Activated T-cell treated with anti-CD3 and anti-CD28 coated beads, Interleukin-2, amount 50 U/mL, for 4 hours (primary cell): ENCODE data around the gene COBL. TPM values are rescaled to one million over a fixed set of nuclear protein-coding genes. Genes with fewer than 3 reads are reported as not detected.

Experiments
- ATAC-seq, 2 donors: fragments of 200-7000 bp; cut with Tn5 transposase; one replicate each; pipeline ENCODE4 v1.10.0; 2021
- DNase-seq: peaks from one replicate; pipeline ENCODE4 v3.0.0-alpha.2; 2020
- H3K27me3 Mint-ChIP-seq: one replicate; pipeline ENCODE4 v1.8.0; 2021; ENCODE audit warnings: low read depth, mixed read lengths
- H3K36me3 Mint-ChIP-seq: one replicate; pipeline ENCODE4 v1.8.0; 2022; ENCODE audit warnings: mixed read lengths; ENCODE audit not compliant: insufficient read depth
- H3K4me1 Mint-ChIP-seq: one replicate; pipeline ENCODE4 v1.8.0; 2021; ENCODE audit warnings: low read depth, mixed read lengths
- H3K4me3 Mint-ChIP-seq: one replicate; pipeline ENCODE4 v1.8.0; 2021; ENCODE audit warnings: mild to moderate bottlenecking, moderate library complexity, mixed read lengths
- H3K9me3 Mint-ChIP-seq: one replicate; pipeline ENCODE4 v1.8.0; 2021; ENCODE audit warnings: mixed read lengths
- total RNA-seq, 3 donors: library from RNA; stranded (reverse); gene quantifications; one replicate each; pipeline ENCODE4 v1.2.1, GENCODE V29; 2021

Gene COBL
- total RNA-seq, 3 donors from 2014 or later = 0.03 TPM; not detected in 2

- H3K36me3 Mint-ChIP-seq = no peaks in the 10 kb centered on the region
- H3K4me3 Mint-ChIP-seq = no peak overlapping the region
- peaks cover 8% of the 10 kb centered on the region for H3K9me3 Mint-ChIP-seq
- H3K27me3 Mint-ChIP-seq = peaks cover 15% of the 10 kb centered on the region
- DNase-seq (no peak), ATAC-seq (no peak)
- H3K4me1 Mint-ChIP-seq = peaks cover 2% of the 10 kb centered on the region
Observed at GRCh38 chr7:51151455-51151854, 165.2 kb downstream of the COBL start.

- Mint-ChIP-seq H3K27me3 (peaks cover 14% of the 10 kb centered on the region), H3K4me1 (no peaks in the 10 kb centered on the region), H3K36me3 (no peaks in the 10 kb centered on the region), H3K4me3 (no peak overlapping the region), H3K9me3 (peaks cover 8% of the 10 kb centered on the region)
- no peak for ATAC-seq
- DNase-seq = no peak
Observed at GRCh38 chr7:51150193-51150592, 166.4 kb downstream of the COBL start.

- Mint-ChIP-seq H3K36me3 (no peaks in the 10 kb centered on the region), H3K27me3 (peaks cover 13% of the 10 kb centered on the region), H3K4me3 (no peak overlapping the region), H3K4me1 (no peaks in the 10 kb centered on the region), H3K9me3 (peaks cover 8% of the 10 kb centered on the region)
- DNase-seq = no peak
- ATAC-seq = no peak
Observed at GRCh38 chr7:51148216-51148615, 168.4 kb downstream of the COBL start.

- Mint-ChIP-seq H3K4me1 (no peaks in the 10 kb centered on the region), H3K4me3 (no peak overlapping the region), H3K9me3 (peaks cover 8% of the 10 kb centered on the region), H3K36me3 (no peaks in the 10 kb centered on the region), H3K27me3 (peaks cover 16% of the 10 kb centered on the region)
- ATAC-seq = no peak
- DNase-seq = no peak
Observed at GRCh38 chr7:51146816-51147586, 169.6 kb downstream of the COBL start.

- H3K4me3 Mint-ChIP-seq = no peak overlapping the region
- H3K36me3 Mint-ChIP-seq = no peaks in the 10 kb centered on the region
- ATAC-seq (no peak), DNase-seq (no peak)
- peaks cover 14% of the 10 kb centered on the region for H3K4me1 Mint-ChIP-seq
- peaks cover 8% of the 10 kb centered on the region for H3K9me3 Mint-ChIP-seq
- H3K27me3 Mint-ChIP-seq = peaks cover 8% of the 10 kb centered on the region
Observed at GRCh38 chr7:51144178-51144577, 172.4 kb downstream of the COBL start.

- ATAC-seq = no peak
Observed at GRCh38 chr7:51142741-51143385, 173.7 kb downstream of the COBL start.

GRCh38 chr7:51141451-51142003, 175.1 kb downstream of the COBL start:
- DNase-seq (no peak), ATAC-seq (peak in 1 of 2 donors; percentile 35)
- Mint-ChIP-seq H3K4me3 (no peak overlapping the region), H3K27me3 (peaks cover 6% of the 10 kb centered on the region), H3K36me3 (no peaks in the 10 kb centered on the region), H3K4me1 (peaks cover 14% of the 10 kb centered on the region), H3K9me3 (no peaks in the 10 kb centered on the region)

More at GRCh38 chr7:51142741-51143385, 173.7 kb downstream of the COBL start:
- H3K4me3 Mint-ChIP-seq = no peak overlapping the region
- DNase-seq = no peak
- H3K4me1 Mint-ChIP-seq = peaks cover 14% of the 10 kb centered on the region
- peaks cover 6% of the 10 kb centered on the region for H3K27me3 Mint-ChIP-seq
- H3K9me3 Mint-ChIP-seq = peaks cover 4% of the 10 kb centered on the region
- H3K36me3 Mint-ChIP-seq = no peaks in the 10 kb centered on the region

- no peaks in the 10 kb centered on the region for H3K36me3 Mint-ChIP-seq
- H3K4me3 Mint-ChIP-seq = no peak overlapping the region
- no peaks in the 10 kb centered on the region for H3K9me3 Mint-ChIP-seq
- peaks cover 3% of the 10 kb centered on the region for H3K27me3 Mint-ChIP-seq
- ATAC-seq (no peak), DNase-seq (no peak)
- peaks cover 14% of the 10 kb centered on the region for H3K4me1 Mint-ChIP-seq
Observed at GRCh38 chr7:51140199-51141164, 176.1 kb downstream of the COBL start.

GRCh38 chr7:51139796-51140195, 176.8 kb downstream of the COBL start:
- peak in 1 of 2 donors; percentile 14 for ATAC-seq
- no peak for DNase-seq
- H3K4me1 Mint-ChIP-seq = peaks cover 14% of the 10 kb centered on the region
- no peak overlapping the region for H3K4me3 Mint-ChIP-seq
- peaks cover 3% of the 10 kb centered on the region for H3K27me3 Mint-ChIP-seq
- H3K36me3 Mint-ChIP-seq = no peaks in the 10 kb centered on the region
- no peaks in the 10 kb centered on the region for H3K9me3 Mint-ChIP-seq

- ATAC-seq = no peak
- Mint-ChIP-seq H3K9me3 (no peaks in the 10 kb centered on the region), H3K4me1 (peaks cover 14% of the 10 kb centered on the region), H3K36me3 (no peaks in the 10 kb centered on the region), H3K27me3 (peaks cover 3% of the 10 kb centered on the region), H3K4me3 (no peak overlapping the region)
- DNase-seq = no peak
Observed at GRCh38 chr7:51138123-51139085, 178.2 kb downstream of the COBL start.

GRCh38 chr7:51135576-51135975, 181.0 kb downstream of the COBL start:
- no peak for DNase-seq
- no peaks in the 10 kb centered on the region for H3K36me3 Mint-ChIP-seq

GRCh38 chr7:51134013-51134441, 182.6 kb downstream of the COBL start:
- DNase-seq (no peak), ATAC-seq (no peak)
- no peaks in the 10 kb centered on the region for H3K4me1 Mint-ChIP-seq
- no peaks in the 10 kb centered on the region for H3K9me3 Mint-ChIP-seq
- H3K36me3 Mint-ChIP-seq = no peaks in the 10 kb centered on the region
- H3K4me3 Mint-ChIP-seq = no peak overlapping the region
- no peaks in the 10 kb centered on the region for H3K27me3 Mint-ChIP-seq

More at GRCh38 chr7:51135576-51135975, 181.0 kb downstream of the COBL start:
- H3K4me3 Mint-ChIP-seq = no peak overlapping the region
- H3K4me1 Mint-ChIP-seq = peaks cover 12% of the 10 kb centered on the region
- no peaks in the 10 kb centered on the region for H3K27me3 Mint-ChIP-seq
- no peak for ATAC-seq
- no peaks in the 10 kb centered on the region for H3K9me3 Mint-ChIP-seq

GRCh38 chr7:51132661-51133060, 183.9 kb downstream of the COBL start:
- Mint-ChIP-seq H3K36me3 (no peaks in the 10 kb centered on the region), H3K4me3 (no peak overlapping the region), H3K27me3 (no peaks in the 10 kb centered on the region), H3K9me3 (no peaks in the 10 kb centered on the region), H3K4me1 (no peaks in the 10 kb centered on the region)
- no peak for DNase-seq
- ATAC-seq = no peak
